Measurements from ENCODE around the gene ARHGAP32.

ARHGAP32 gene

DNA sequence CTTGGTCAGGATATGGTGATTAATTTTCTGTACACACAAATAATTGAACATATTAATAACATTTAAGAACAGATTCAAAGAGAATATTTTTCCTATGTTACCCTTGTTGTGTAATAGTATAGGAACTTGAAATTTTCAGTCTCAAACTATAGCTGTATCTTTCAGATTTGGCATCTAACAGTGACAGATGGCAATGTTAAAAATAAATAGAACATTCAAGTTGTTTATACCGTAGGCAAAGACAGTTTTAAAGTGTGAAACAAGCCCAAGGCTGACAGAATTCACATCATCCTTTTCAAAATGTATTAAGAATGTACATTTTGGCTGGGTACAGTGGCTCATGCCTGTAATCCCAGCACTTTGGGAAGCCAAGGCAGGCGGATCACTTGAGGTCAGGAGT, 156.9 kb downstream of the ARHGAP32 start:
- TF ChIP-seq, protein P1, sequence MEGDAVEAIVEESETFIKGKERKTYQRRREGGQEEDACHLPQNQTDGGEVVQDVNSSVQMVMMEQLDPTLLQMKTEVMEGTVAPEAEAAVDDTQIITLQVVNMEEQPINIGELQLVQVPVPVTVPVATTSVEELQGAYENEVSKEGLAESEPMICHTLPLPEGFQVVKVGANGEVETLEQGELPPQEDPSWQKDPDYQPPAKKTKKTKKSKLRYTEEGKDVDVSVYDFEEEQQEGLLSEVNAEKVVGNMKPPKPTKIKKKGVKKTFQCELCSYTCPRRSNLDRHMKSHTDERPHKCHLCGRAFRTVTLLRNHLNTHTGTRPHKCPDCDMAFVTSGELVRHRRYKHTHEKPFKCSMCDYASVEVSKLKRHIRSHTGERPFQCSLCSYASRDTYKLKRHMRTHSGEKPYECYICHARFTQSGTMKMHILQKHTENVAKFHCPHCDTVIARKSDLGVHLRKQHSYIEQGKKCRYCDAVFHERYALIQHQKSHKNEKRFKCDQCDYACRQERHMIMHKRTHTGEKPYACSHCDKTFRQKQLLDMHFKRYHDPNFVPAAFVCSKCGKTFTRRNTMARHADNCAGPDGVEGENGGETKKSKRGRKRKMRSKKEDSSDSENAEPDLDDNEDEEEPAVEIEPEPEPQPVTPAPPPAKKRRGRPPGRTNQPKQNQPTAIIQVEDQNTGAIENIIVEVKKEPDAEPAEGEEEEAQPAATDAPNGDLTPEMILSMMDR (IDR thresholded peaks at IDR 0.05; ENCODE audit: control extremely low read depth, extremely low read depth, low read depth, missing control alignments) = no peak
- no peak for DNase-seq (ENCODE audit: extremely low spot score)
- CTCF ChIA-PET = interaction anchor here (1.5 kb wide), 2 partner anchors 13 to 37 kb away, joined by 4 to 6 read pairs; no protein-coding TSS in a partner anchor
- POLR2A ChIA-PET = no interaction called here

DNA sequence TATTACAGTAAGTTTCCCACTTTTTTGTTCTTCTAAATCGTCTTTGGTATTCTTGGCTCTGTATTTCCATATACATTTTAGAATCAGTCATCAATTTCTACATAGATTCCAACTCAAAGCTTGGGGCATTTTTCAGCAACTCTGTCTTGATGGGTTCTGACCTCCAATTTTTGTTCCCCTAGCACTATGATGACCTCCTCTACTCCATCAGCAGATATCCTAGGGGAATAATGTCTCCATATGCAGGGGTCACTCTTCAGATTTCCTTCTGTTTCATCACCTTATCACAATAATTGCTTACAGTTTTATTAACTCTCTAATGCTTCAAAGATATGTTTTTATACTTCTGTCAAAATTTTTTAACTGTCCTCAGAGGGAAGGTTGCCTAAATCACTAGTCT, 158.1 kb downstream of the ARHGAP32 start:
- TF ChIP-seq, protein P1 (IDR thresholded peaks at IDR 0.05; ENCODE audit: control extremely low read depth, extremely low read depth, low read depth, missing control alignments) = no peak
- ChIA-PET CTCF (interaction anchor here (1.5 kb wide), 1 partner anchor 38 kb away, joined by 4 read pairs; no protein-coding TSS in a partner anchor), POLR2A (no interaction called here)
- DNase-seq (ENCODE audit: extremely low spot score) = no peak

DNA sequence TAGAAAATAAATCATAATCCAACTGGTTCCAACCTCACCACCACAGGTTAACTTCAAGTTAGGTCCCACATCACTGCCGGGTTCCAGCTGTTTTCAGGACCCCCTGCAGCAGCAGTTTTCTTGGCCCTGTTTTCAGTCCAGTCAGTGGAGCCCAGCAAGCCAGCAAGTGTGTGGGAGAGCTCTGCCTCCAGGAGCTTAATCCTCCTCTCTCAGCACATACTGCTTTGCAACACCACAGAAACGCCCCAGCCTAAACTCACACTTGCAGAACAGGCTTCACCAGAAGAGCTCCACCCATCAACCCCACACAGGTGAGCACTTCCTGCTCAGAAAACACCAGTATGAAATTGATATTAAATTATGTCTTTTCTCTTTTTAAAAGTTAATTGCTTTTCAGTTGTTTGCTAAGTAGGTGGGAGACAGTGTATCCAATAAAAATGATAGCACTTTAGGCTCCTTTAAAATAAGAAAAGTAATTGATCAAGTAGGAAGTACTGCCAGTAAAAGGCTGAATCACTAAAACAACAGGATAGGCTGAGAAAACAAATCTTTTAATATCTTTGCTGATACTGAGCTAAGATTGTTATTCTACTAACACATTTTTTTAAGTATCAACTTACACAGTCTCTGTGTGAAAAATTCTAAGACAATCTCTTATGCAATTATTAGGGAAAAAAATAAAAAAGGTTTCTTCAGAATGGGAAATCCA, 168.0 kb downstream of the ARHGAP32 start:
- POLR2A ChIA-PET = no interaction called here

DNA sequence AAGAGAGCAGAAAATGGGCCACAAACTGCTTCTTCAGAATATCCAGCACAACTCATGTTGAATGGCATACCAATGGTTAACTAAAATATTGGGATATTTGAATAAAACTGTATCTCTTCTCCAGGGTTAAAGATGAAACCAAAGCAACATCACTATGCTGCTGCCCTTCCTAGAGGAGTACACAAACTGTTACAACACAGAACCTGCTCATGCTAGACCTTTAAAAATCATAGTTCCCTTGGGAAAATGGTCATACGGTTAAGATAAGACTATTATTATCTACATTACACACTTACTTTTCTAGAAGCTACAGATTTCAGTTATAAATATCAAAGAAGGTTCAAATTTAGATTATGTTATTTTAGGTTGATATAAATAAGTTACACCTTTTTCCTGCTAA, 170.8 kb downstream of the ARHGAP32 start:
- TF ChIP-seq, protein P1 (IDR thresholded peaks at IDR 0.05; ENCODE audit: control extremely low read depth, extremely low read depth, low read depth, missing control alignments) = no peak
- CTCF ChIA-PET = interaction anchor here (1.7 kb wide), 1 partner anchor 14 kb away, joined by 6 read pairs; no protein-coding TSS in a partner anchor
- POLR2A ChIA-PET = no interaction called here
- DNase-seq (ENCODE audit: extremely low spot score) = no peak

More for the DNA sequence above, 168.0 kb downstream of the ARHGAP32 start:
- CTCF ChIA-PET = no interaction called here
- no peak for DNase-seq (ENCODE audit: extremely low spot score)
- TF ChIP-seq, protein P1 (IDR thresholded peaks at IDR 0.05; ENCODE audit: control extremely low read depth, extremely low read depth, low read depth, missing control alignments) = no peak

DNA sequence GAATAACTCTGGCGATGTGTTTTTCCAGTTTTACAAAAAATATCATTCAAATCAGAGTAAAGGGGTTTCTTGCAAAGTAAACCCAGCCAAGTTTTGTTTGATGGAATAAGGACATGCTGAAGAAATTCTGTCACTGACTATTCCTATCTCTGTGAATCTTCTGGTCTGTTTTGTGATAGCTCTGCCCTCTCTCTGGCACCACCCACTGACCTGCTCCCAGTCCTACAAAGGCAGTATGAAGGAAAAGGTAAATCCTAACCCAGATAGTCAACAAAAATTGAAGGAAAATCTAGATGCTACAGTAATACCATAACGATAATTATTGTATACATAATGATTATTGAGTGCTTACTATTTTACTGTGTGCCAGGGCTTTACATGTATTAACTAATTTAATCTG, 173.1 kb downstream of the ARHGAP32 start:
- DNase-seq (ENCODE audit: extremely low spot score) = no peak
- TF ChIP-seq, protein P1 (IDR thresholded peaks at IDR 0.05; ENCODE audit: control extremely low read depth, extremely low read depth, low read depth, missing control alignments) = no peak
- ChIA-PET CTCF (no interaction called here), POLR2A (no interaction called here)

DNA sequence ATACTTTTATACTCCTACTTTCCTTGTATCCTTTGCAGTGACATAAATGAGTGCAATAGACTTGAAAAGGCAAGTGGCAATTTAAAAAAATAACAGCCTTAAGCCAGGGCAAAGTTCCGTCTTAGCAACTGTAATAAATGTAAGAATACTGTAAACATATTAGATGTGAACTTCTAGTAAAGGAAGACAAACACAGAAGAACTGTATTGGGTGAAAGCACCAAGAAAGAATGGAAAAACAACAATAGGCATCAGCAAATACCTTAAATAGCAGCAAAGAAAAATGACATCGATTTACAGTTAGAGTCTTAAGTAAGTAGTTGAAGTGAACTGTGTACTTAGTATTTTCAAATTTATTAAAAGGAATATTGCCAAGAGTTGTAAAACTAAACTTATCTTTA, 174.0 kb downstream of the ARHGAP32 start:
- POLR2A ChIA-PET = no interaction called here
- DNase-seq (ENCODE audit: extremely low spot score) = no peak
- CTCF ChIA-PET = no interaction called here
- TF ChIP-seq, protein P1 (IDR thresholded peaks at IDR 0.05; ENCODE audit: control extremely low read depth, extremely low read depth, low read depth, missing control alignments) = no peak
